GM12873 (cell line): Measurements from ENCODE around the gene RTN4R.

Experiments
- TF ChIP-seq, protein P1 (sequence below): IDR thresholded peaks from 2 replicates; pipeline ENCODE4 v1.5.1; 2012; ENCODE audit warnings: low read depth, mild to moderate bottlenecking, moderate library complexity, low read length, control low read depth; ENCODE audit not compliant: insufficient read depth; ENCODE audit errors: missing control alignments

The RTN4R gene

DNA sequence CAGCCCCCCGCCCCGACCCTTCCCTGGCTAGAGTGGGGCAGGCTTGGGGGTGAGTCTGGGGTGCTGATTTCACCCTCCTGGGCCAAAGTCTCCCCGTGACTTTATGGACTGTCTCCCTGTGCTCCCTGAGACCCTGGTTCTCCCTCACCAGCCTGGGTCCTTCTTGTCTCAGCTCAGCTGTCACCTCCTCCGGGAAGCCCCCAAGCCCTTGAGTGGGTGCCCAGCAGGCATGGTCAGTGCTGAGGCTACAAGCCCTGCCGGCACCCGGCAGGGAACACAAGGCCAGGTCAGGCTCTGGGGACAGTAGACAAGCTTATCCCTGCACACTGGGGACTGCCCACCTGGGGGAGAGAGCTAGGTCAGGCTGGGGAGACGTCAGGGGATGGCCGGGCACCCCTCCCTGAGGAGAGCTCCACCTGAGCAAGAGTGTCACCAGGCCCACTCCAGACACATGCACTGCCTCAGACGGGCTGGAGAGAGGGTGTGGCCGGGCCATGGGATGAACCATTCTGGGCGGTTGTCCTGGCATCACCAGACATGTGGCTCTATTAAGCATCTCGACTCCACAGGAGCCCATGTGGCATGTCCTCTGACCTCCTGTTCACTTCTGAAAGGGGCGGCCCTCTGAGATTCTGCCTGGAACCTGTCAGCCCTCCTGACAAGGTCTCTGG lies 22.6 kb upstream of the RTN4R start:
- TF ChIP-seq, protein P1, sequence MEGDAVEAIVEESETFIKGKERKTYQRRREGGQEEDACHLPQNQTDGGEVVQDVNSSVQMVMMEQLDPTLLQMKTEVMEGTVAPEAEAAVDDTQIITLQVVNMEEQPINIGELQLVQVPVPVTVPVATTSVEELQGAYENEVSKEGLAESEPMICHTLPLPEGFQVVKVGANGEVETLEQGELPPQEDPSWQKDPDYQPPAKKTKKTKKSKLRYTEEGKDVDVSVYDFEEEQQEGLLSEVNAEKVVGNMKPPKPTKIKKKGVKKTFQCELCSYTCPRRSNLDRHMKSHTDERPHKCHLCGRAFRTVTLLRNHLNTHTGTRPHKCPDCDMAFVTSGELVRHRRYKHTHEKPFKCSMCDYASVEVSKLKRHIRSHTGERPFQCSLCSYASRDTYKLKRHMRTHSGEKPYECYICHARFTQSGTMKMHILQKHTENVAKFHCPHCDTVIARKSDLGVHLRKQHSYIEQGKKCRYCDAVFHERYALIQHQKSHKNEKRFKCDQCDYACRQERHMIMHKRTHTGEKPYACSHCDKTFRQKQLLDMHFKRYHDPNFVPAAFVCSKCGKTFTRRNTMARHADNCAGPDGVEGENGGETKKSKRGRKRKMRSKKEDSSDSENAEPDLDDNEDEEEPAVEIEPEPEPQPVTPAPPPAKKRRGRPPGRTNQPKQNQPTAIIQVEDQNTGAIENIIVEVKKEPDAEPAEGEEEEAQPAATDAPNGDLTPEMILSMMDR = no peak

DNA sequence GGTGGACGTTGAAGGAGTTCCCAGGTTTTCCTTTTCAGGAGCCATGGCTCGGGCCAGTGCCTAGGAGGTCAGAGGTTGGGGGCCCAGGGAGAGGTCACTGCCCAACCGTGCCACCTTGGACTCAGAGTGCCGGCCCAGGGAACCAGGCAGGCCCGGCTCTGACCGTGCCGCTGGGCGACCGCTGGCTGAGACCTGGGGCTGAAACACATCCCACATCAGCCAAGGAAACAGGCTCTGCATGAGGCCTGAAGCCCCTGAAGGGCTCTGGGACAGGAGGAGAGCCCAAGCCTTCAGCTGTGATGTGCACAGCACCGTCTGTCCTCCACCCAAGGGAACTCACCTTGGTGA lies 21.9 kb upstream of the RTN4R start:
- TF ChIP-seq, protein P1 = no peak

DNA sequence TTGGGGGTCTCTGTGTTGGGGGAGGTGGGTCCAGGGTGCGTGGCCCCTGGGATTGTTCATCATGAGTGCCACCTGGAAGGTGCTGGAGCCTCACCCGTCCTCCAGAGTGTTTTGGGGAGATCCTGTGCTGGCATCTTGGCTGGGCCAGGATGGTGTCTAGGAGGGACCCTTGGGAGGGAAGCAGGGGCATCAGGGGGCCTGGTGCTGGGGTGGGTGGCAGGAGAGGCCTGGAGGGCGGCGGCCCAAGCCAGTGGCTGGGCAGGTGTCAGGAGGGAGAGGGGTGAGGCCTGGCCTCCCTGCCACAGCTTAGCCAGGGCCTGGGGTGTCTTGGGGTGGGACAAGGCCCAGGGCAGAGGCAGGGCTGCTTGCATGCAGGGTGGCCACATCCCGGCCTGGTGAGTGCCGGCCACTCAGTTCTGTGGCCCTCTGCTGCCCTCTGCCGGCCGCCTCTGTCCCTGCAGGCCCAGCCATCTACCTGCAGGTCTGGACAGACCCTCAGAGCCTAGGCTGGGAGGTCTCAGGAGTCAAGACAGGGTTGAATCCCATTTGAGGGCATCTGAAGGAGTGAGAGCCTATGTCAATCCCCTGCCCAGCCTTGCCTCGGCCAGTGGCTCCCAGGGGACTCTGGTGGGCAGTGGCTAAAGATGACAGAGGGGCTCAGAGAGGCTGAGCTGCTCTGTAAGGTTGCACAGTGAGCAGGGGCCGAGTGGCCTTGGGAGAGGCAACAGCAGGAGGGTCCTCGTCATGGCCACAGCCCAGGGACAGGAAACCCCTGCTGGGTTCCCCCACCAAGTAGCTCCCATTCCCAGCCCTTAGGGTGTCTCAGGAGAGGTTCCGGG lies 17.6 kb upstream of the RTN4R start:
- TF ChIP-seq, protein P1 = peak; percentile 88

DNA sequence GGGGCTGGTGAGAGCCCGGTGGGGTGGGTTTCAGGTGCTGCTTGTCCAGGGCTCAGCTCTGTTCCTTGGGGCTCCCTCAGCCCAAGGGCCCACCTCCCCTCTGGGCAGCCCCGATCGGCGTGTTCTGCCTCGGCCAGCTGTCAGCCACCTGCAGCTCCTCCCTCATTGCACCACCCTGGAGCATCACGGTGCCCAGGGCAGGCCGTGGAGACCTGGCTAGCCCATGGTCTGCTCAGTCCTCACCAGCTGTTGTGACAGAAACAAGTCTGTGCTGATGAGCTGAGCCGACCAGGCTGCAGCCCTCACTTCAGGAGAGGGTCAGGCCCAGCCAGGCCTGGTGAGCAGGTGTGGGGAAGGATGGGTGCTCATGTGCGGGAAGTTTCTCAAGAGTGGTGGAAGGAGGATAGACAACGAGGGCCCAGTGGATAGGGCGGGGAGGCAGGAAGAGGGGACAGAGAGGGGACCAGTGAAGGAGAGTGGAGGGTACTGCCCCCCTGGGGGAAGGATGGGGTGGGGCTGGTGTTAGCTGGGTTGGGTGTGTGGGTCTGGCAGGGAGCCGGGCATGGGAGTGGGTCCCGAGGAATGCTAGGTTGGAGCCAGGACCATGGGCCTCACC lies 16.5 kb upstream of the RTN4R start:
- TF ChIP-seq, protein P1 = no peak

DNA sequence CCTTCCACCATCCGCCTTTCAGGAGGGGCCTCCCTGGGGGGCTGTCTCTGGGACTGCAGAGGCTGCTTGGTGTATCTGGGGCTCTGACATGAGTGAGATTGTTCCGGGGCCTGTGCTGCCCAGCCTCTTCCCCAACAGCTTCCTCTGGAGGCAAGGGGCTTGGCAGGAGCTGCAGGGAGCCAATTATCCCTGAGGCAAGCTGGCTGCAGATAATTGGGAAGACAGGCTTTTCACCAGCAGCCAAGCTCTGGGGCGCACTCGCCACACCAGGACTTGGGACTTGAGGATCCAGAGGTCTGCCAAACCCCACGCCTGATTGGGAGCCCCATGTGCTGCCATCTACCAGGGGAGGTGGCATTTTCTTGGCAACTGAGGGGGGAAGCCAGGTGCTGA lies 15.6 kb upstream of the RTN4R start:
- TF ChIP-seq, protein P1 = no peak

DNA sequence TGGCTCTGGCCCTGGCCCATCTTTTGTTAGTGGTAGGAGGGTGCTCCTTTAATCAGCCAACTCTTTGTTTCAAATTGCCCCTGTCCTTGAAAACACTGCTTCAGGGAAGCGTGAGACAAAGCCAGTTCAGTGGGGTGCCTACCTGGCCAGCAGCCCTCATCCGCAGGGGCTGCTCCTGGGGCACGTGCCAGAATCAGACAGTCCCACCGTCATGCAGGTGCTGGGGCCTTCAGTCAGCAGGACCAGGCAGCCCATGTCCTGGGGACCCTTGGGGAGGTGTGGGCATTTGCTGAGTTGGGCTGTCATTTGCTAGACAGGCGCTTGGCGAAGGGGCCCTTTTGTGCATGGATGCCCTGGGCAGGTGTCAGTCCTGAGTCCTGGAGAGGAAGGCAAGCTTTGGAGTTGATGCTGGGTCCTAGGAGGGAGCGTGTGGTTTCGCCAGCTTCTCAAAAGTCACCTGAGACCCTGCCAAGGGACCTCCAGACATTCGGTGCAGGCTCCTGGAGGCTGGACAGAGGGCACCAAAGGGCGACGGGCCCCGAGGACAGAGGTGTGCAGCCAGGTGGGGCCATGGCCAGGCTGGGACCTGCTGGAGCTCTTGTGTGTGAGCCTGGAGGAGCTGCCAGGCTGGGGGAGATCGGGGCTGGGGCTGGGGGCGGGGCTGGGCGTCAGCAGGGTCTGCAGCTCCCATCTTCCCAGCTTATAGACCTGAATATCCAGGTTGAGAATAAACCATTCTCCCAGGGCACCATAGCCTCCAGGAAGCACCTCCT lies 15.0 kb upstream of the RTN4R start:
- TF ChIP-seq, protein P1 = no peak
